ENCODE results near the gene MRTO4.
A peak's percentile ranks its signal among the peaks of the same experiment; 100 is the strongest.
"Not testable (repeated sequence)": the region's sequence is repeated elsewhere in the genome, so short reads cannot be mapped to it uniquely, and the experiment has no call there.

Gene MRTO4

DNA sequence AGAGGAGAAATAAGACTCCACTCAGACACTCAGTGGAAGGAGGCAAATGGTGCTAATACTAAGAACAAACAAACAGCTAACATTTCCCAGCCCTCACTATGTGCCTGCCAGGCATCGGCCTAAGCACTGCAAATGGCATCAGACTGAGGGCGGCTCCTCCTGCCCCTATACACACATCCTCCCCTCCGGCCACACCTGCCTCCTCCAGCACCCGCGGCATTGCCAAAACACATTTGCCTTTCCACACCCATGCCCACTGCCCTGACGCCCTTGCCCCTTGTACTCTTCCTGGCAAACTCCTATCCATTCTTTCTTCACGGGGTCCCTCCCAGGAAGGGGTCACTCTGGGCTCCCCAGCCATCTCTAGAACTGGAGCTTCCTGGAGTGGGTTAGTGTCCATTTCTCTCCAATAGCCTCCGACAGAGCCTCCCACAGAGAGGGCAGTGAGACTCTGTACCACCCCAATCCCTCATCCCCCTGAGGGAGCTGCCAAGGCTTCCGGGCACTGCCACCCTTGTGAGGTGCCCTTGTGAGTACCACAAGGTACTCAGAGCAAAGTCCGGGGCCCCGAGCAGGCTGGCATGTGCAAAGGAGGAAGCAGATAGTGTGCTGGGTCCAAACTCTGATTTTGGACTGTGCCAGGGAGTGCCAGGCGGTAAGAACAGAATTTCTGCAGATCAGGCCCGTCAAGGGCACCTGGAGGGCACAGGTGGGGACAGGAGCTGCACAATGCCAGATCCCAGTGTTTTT lies 36.0 kb downstream of the MRTO4 start:
- TF ChIP-seq ZFX (IDR thresholded peaks at IDR 0.05; ENCODE audit: borderline replicate concordance) (no peak), CTCF (IDR thresholded peaks at IDR 0.05) (no peak)
- H3K27ac ChIP-seq: peak overlapping the region; percentile 77

DNA sequence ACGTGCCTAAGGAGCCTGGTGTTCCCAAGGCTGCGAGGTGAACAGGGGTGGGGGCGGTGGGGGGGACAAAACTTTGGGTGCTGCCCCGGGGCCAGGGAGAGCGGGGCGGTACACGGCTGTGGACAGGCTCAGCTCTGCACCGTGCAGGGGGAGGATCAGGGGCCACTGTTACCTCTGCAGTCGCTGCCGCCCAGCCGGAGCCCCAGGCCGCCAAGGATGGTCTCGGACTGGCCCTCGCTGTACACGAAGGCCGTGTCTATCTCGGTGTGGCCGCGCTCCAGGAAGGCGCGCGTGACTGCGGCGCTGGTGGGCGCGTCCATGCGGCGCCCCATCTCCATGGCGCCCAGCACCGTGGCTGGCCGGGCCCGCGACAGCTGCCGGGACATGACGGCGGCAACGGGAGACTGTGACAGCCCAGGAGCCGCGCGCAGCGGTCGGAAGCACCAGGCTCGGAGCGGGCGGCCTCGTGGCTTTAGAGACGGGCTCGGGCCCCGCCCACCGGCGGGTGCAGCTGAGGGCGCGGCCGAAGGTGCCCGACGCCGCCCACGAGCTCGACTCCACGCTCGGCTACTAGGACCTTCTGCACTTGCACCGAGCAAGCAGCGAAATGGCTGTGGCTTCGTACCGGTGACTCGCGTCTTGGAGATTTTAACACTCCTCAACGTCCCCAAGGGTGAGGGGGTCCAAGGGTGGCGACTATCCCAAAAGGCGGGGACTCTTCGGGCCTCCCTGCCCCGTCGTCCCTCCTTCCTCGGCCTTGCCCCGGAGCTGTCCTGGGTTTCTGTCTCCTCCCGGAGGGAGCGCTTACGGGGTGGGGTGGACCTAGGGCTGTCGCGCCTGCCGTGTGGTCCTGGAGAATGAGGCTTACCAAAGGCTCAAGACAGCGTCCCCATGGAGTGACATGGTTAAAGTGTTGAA lies 37.0 kb downstream of the MRTO4 start, which contains the start of gene AKR7A3:
AKR7A3 (minus strand) TSS at position 447 of the 918 bp plus-strand sequence; CDS start at position 386, 61 bp downstream.
- H3K27ac ChIP-seq: peak within 1 kb of the TSS; percentile 77

GRCh38 chr1:19289244-19289643 lies 37.6 kb downstream of the MRTO4 start:
- TF ChIP-seq CTCF (IDR thresholded peaks at IDR 0.05): no peak
- TF ChIP-seq ZFX (IDR thresholded peaks at IDR 0.05; ENCODE audit: borderline replicate concordance): no peak

DNA sequence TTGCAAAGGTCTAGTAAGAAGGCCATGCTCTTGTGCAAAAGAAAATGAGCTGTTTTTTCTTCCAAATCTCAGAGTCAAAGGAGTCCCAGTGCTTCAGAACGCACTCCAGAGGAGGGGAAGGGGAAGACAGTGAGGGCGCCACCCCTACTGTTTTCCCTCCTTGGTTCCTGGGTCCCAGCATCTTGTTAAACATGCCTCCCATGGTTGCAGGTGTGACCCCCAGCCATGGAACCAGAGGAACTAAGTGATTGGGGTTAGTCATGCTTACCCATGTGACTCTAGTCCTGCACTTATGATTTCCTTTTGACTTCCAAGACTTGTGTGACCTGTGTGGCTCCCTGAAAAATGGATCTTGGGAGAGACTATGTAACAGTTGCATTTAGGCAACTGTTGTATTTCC lies 43.0 kb downstream of the MRTO4 start:
- H3K27ac ChIP-seq: no peak overlapping the region

More at GRCh38 chr1:19289244-19289643, 37.6 kb downstream of the MRTO4 start:
- H3K27ac ChIP-seq: peak overlapping the region; percentile 77

GRCh38 chr1:19300211-19300610 lies 48.6 kb downstream of the MRTO4 start:
- no peak overlapping the region for H3K27ac ChIP-seq
- TF ChIP-seq CTCF (IDR thresholded peaks at IDR 0.05) (no peak), ZFX (IDR thresholded peaks at IDR 0.05; ENCODE audit: borderline replicate concordance) (no peak)

More for the DNA sequence above, 43.0 kb downstream of the MRTO4 start:
- no peak for TF ChIP-seq ZFX (IDR thresholded peaks at IDR 0.05; ENCODE audit: borderline replicate concordance)
- TF ChIP-seq CTCF (IDR thresholded peaks at IDR 0.05): no peak

DNA sequence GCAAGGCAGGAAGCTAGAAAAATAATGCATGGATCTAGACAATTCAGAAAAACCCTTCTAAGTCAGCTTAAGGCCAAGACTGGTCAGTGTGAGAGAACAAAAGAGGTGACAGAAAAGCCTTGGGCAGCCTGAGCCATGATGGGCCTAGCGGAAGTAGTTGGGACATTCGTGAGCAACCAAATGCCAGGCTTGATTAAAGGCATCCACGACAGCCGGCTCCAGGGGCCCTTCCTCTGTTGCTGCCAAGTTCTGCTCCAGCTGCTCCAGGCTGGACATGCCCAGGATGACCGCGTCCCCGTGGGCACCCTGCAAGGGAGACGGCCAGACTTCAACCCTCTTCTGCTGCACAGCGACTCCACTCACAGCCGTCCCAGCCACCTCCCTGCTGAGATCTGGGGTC lies 52.5 kb downstream of the MRTO4 start:
- H3K27ac ChIP-seq: not testable (repeated sequence)

GRCh38 chr1:19305880-19306279 lies 54.3 kb downstream of the MRTO4 start:
- TF ChIP-seq CTCF (IDR thresholded peaks at IDR 0.05) (no peak), ZFX (IDR thresholded peaks at IDR 0.05; ENCODE audit: borderline replicate concordance) (no peak)
- H3K27ac ChIP-seq: no peak overlapping the region

GRCh38 chr1:19306941-19307340 lies 55.3 kb downstream of the MRTO4 start:
- TF ChIP-seq CTCF (IDR thresholded peaks at IDR 0.05) (no peak), ZFX (IDR thresholded peaks at IDR 0.05; ENCODE audit: borderline replicate concordance) (no peak)
- H3K27ac ChIP-seq: no peak overlapping the region

All from 22Rv1 (cell line).